NT2/D1 (cell line): ENCODE measurements around the gene ADAMTS12.

Source experiments
- DNase-seq: peaks from one replicate; pipeline ENCODE4 v3.0.0-alpha.2; 2011; ENCODE audit warnings: low read depth, low spot score
- H3K27me3 ChIP-seq: 2 replicates; pipeline ENCODE4 v1.6.0; 2011; ENCODE audit warnings: mild to moderate bottlenecking; ENCODE audit not compliant: insufficient read length, insufficient read depth
- H3K36me3 ChIP-seq: 2 replicates; pipeline ENCODE4 v1.6.1; 2011; ENCODE audit warnings: mild to moderate bottlenecking, low read length, mixed read lengths; ENCODE audit not compliant: insufficient read depth, insufficient read length
- H3K4me1 ChIP-seq: 2 replicates; pipeline ENCODE4 v1.5.1; 2011; ENCODE audit not compliant: insufficient read depth, insufficient read length
- H3K4me3 ChIP-seq: 2 replicates; pipeline ENCODE4 v1.5.1; 2011; ENCODE audit warnings: low read depth; ENCODE audit not compliant: insufficient read length
- H3K9ac ChIP-seq: 2 replicates; pipeline ENCODE4 v1.6.0; 2011; ENCODE audit warnings: low read depth; ENCODE audit not compliant: insufficient read length
- H3K9me3 ChIP-seq: 2 replicates; pipeline ENCODE4 v1.5.1; 2011; ENCODE audit warnings: mild to moderate bottlenecking, low read length; ENCODE audit not compliant: insufficient read depth
- SUZ12 ChIP-seq: IDR thresholded peaks from 2 replicates; pipeline ENCODE4 v1.6.1; 2011; ENCODE audit not compliant: insufficient read length, insufficient read depth; ENCODE audit errors: extremely low read depth
- YY1 ChIP-seq: IDR thresholded peaks from 2 replicates; pipeline ENCODE4 v1.6.1; 2011; ENCODE audit not compliant: insufficient read length, insufficient read depth
- ZNF274 ChIP-seq: IDR thresholded peaks from 2 replicates; pipeline ENCODE4 v1.6.1; 2011; ENCODE audit warnings: mild to moderate bottlenecking, low read depth, low read length

The ADAMTS12 gene

GRCh38 chr5:33764786-33765185 lies 127.0 kb downstream of the ADAMTS12 start:
- no peak for DNase-seq
- no peaks in the 10 kb centered on the region for H3K9me3 ChIP-seq
- no peak overlapping the region for H3K9ac ChIP-seq
- H3K4me3 ChIP-seq = no peak overlapping the region
- no peaks in the 10 kb centered on the region for H3K27me3 ChIP-seq
- TF ChIP-seq ZNF274 (no peak), SUZ12 (no peak), YY1 (no peak)
- H3K36me3 ChIP-seq = no peaks in the 10 kb centered on the region
- no peaks in the 10 kb centered on the region for H3K4me1 ChIP-seq

- Histone ChIP-seq H3K4me1 (no peaks in the 10 kb centered on the region), H3K9me3 (no peaks in the 10 kb centered on the region), H3K36me3 (no peaks in the 10 kb centered on the region), H3K4me3 (no peak overlapping the region), H3K9ac (no peak overlapping the region), H3K27me3 (no peaks in the 10 kb centered on the region)
- TF ChIP-seq YY1 (no peak), SUZ12 (no peak), ZNF274 (no peak)
- no peak for DNase-seq
These were observed 128.4 kb downstream of the ADAMTS12 start for GRCh38 chr5:33763435-33763834.

GRCh38 chr5:33762859-33763258 lies 128.9 kb downstream of the ADAMTS12 start:
- no peaks in the 10 kb centered on the region for H3K9me3 ChIP-seq
- H3K4me1 ChIP-seq = no peaks in the 10 kb centered on the region
- no peaks in the 10 kb centered on the region for H3K36me3 ChIP-seq
- H3K4me3 ChIP-seq = no peak overlapping the region
- TF ChIP-seq ZNF274 = no peak
- no peak for TF ChIP-seq SUZ12
- TF ChIP-seq YY1 = no peak
- H3K27me3 ChIP-seq = no peaks in the 10 kb centered on the region
- no peak overlapping the region for H3K9ac ChIP-seq
- DNase-seq = no peak

- Histone ChIP-seq H3K27me3 (no peaks in the 10 kb centered on the region), H3K4me3 (no peak overlapping the region), H3K9ac (no peak overlapping the region), H3K36me3 (no peaks in the 10 kb centered on the region), H3K9me3 (no peaks in the 10 kb centered on the region), H3K4me1 (no peaks in the 10 kb centered on the region)
- DNase-seq = peak; percentile 11
- TF ChIP-seq ZNF274 (no peak), YY1 (no peak), SUZ12 (no peak)
These were observed 130.7 kb downstream of the ADAMTS12 start for GRCh38 chr5:33761139-33761538.

GRCh38 chr5:33758737-33759136 lies 133.1 kb downstream of the ADAMTS12 start:
- no peaks in the 10 kb centered on the region for H3K4me1 ChIP-seq
- H3K36me3 ChIP-seq = no peaks in the 10 kb centered on the region
- no peak overlapping the region for H3K4me3 ChIP-seq
- DNase-seq = no peak
- no peaks in the 10 kb centered on the region for H3K27me3 ChIP-seq
- TF ChIP-seq SUZ12 (no peak), YY1 (no peak), ZNF274 (no peak)
- H3K9ac ChIP-seq = no peak overlapping the region
- no peaks in the 10 kb centered on the region for H3K9me3 ChIP-seq

- TF ChIP-seq ZNF274 = no peak
- TF ChIP-seq YY1 = no peak
- no peak for TF ChIP-seq SUZ12
- Histone ChIP-seq H3K27me3 (no peaks in the 10 kb centered on the region), H3K9me3 (no peaks in the 10 kb centered on the region), H3K36me3 (no peaks in the 10 kb centered on the region), H3K9ac (no peak overlapping the region), H3K4me1 (no peaks in the 10 kb centered on the region), H3K4me3 (no peak overlapping the region)
- DNase-seq = no peak
These were observed 135.3 kb downstream of the ADAMTS12 start for GRCh38 chr5:33756491-33756890.

- no peak overlapping the region for H3K9ac ChIP-seq
- no peaks in the 10 kb centered on the region for H3K36me3 ChIP-seq
- H3K9me3 ChIP-seq = no peaks in the 10 kb centered on the region
- no peak overlapping the region for H3K4me3 ChIP-seq
- no peak for DNase-seq
- no peaks in the 10 kb centered on the region for H3K27me3 ChIP-seq
- no peaks in the 10 kb centered on the region for H3K4me1 ChIP-seq
- no peak for TF ChIP-seq YY1
- no peak for TF ChIP-seq SUZ12
- TF ChIP-seq ZNF274 = no peak
These were observed 136.6 kb downstream of the ADAMTS12 start for GRCh38 chr5:33755231-33755630.

GRCh38 chr5:33753704-33754103 lies 138.1 kb downstream of the ADAMTS12 start:
- TF ChIP-seq ZNF274 = no peak
- no peak for TF ChIP-seq SUZ12
- no peak for TF ChIP-seq YY1
- no peaks in the 10 kb centered on the region for H3K36me3 ChIP-seq
- H3K9ac ChIP-seq = no peak overlapping the region
- no peak for DNase-seq
- H3K9me3 ChIP-seq = no peaks in the 10 kb centered on the region
- no peaks in the 10 kb centered on the region for H3K4me1 ChIP-seq
- no peak overlapping the region for H3K4me3 ChIP-seq
- H3K27me3 ChIP-seq = no peaks in the 10 kb centered on the region
